ENCODE data around the gene ST14.
"Not testable (repeated sequence)": the region's sequence is repeated elsewhere in the genome, so short reads cannot be mapped to it uniquely, and the experiment has no call there.

The ST14 gene

DNA sequence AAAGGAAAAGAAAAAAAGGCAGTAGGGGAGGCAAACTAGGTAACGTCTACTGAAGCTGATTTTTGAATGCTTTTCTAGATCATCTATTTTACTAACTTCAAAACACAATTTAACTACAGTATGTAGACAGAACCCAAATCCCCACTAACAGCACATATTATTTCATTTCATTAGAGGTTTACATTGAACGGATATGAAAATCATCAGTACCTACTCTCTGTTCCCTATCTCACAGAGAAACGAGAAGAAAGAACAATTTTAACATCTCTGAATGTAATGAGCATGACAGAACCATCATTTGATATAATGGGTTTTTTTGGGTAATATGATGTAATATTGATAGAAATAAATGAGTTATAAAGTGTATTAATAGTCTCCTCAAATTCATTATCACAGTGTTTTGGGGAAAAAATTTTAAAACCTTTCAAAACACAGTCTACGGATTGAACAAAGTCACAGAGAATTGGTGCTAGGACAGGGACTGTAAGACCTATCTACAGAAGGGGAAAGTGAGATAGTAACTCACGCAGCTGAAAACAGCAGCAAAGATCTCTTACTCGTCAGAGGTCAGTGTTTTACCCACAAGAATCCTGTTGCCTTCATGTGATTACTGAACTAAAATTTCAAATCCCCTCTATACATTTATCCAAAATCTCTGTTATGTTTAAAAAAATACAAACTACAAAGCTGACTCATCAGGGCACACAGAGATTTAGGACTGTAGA lies 77.9 kb downstream of the ST14 start:
- no peak for DNase-seq

DNA sequence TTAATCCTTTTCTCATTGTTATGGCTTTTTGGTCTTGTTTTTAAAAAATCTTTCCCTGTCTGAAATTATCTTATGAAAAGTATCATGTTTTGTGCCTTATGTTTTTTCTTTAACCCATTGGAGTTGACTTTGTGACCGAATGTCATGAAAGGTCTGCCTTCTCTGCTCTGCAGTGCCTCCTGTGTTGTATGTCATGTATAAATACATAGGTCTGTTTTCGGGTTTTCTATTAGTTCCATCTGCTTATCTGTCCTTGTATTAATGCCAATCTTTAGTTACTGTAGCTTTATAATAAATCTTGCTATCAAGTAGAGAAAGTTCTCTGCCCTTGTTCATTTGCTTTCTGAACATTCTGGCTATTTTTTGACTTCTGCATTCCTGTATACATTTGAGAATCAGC lies 82.1 kb downstream of the ST14 start:
- DNase-seq: no peak

DNA sequence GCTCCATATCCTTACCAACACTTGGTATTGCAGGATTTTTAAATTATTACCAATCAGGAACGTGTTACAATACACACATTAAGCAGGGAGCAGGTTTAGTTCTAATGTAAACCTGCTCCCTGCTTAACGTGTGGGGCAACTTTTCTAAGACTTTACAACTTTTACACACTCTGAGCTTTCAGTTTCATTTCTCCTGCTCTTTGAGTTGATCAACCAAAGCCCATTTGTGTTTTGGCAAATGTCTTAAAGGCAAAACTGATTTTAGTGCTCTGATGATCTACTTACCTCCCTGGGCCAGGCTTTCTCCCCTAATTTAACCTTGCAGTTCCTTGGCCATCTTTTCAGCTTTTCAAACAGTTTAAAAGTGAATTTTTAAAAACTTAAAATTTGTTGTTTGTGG lies 84.2 kb downstream of the ST14 start:
- DNase-seq: no peak

DNA sequence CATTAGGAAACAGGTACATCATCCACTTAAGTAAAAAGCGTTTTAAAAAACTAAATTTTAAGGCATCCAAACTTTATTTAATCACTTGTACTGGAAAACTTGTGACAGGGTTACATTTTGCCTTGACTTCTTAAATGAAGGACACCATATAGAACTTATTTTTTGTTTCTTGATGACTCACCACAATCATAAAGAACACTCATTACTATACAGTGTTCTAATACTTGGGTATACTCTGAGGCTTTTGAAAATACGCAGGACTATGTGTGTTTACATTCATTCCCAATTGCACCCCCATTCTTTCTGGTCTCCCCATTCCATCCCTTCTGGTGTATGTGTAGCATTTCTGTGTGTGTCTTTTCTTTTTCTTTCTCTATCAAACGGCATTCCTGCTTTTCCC lies 85.3 kb downstream of the ST14 start:
- DNase-seq: no peak

DNA sequence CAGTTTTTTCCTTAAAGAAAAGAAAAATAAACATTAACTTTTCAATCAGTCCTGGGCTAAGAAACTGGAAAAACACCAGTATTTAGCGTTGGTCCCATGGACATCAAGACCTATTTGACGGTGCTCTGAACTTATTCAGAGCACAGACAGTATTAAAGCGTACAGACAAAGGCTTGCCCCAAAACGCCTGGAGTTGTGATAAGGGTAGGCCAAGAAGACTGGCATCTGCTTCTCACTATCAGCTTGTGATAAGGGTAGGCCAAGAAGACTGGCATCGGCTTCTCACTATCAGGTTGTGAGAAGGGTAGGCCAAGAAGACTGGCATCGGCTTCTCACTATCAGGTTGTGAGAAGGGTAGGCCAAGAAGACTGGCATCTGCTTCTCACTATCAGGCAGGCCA lies 85.8 kb downstream of the ST14 start:
- DNase-seq: not testable (repeated sequence)

DNA sequence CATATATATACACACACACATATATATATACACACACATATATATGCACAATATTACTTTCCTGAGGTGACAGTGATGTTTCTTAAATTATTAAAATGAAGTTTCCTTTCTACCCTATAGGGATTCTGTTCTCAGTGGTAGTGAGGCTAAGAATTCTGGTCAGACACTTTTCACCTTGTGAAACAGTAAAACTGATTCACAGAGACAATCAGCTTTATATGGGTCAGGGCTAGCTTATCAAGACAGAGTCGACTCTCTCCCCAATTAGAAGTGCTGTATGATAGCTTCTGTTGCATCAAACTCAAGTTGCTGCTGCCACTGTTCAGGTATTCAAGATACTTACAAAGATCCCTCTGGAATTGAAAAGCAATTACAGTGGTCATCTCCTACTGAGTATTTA lies 86.7 kb downstream of the ST14 start:
- DNase-seq: no peak

DNA sequence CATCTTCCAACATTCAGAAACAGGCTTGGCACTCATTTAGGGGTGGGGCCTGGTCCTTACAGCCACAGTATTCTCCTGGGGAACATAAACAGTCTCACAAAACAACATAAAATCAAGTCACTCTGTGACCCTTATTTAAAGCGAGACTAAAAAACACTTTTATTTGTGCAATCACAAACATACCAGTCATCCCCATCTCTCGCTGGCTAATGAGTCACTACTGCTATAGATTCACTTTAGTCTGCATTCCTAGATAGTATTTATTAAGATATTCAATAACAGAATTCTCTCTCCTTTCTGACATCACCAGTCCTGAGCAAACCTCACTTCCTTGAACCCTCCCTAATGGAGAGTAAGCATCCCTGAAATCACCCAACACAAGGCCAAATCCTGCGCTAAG lies 87.2 kb downstream of the ST14 start:
- DNase-seq: no peak

DNA sequence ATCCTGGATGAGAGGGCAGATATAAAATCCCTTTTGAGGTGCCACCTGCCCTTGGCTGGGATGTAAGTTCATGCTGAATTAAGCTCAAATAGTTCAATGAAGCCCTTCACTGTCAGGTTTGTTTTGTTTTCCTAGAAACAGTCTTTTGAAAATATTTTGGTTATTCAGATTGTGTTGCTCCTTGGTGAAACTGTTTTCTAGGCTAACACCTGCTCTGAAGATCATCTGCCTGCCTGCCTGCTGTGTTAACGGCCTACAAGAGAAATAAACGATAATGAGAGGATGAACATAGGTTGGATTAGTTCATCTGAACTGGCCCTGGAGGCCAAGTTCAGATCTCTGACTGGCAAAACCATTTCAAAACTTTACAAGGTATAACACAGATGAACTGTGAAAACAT lies 87.7 kb downstream of the ST14 start:
- no peak for DNase-seq

DNA sequence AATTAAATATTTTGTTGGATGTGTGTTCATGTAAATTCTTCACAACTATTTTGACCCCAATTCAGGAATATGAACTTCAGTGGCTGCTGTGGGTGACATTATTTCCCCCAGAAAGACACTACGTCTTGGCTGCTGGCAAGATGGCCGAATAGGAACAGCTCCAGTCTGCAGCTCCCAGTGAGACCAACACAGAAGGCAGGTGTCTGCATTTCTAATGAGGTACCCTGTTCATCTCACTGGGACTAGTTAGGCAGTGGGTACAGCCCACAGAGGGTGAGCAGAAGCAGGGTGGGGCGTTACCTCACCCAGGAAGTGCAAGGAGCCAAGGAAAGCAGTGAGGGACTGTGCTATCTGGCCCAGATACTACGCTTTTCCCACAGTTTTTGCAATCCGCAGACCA lies 89.8 kb downstream of the ST14 start:
- DNase-seq: no peak

DNA sequence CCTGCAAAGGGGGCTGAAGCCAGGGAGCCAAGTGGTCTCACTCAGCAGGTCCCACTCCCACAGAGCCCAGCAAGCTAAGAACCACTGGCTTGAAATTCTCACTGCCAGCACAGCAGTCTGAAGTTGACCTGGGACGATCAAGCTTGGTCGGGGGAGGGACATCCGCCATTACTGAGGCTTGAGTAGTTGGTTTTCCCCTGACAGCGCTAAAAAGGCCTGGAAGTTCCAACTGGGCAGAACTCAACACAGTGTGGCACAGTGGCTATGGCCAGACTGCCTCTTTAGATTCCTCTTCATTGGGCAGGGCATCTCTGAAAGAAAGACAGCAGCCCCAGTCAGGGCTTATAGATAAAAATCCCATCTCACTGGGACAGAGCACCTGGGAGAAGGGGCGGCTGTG lies 90.3 kb downstream of the ST14 start:
- DNase-seq: not testable (repeated sequence)

DNA sequence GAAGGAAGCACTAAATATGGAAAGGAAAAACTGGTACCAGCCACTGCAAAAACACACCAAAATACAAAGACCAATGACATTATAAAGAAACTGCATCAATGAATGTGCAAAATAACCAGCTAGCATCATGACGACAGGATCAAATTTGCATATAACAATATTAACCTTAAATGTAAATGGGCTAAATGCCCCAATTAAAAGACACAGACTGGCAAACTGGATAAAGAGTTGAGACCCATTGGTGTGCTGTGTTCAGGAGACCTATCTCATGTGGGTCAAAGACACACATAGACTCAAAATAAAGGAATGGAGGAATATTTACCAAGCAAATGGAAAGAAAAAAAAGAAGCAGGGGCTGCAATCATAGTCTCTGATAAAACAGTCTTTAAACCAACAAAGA lies 92.2 kb downstream of the ST14 start:
- not testable (repeated sequence) for DNase-seq
